ENCODE results near the gene RAI14. TPM values are rescaled to one million over a fixed set of nuclear protein-coding genes. Genes with fewer than 3 reads are reported as not detected.
A peak's percentile ranks its signal among the peaks of the same experiment; 100 is the strongest.

Gene RAI14
- total and polyA plus RNA-seq, 3 donors from 2014 or later = 34.3 to 54.6 (median 49.6) TPM

DNA sequence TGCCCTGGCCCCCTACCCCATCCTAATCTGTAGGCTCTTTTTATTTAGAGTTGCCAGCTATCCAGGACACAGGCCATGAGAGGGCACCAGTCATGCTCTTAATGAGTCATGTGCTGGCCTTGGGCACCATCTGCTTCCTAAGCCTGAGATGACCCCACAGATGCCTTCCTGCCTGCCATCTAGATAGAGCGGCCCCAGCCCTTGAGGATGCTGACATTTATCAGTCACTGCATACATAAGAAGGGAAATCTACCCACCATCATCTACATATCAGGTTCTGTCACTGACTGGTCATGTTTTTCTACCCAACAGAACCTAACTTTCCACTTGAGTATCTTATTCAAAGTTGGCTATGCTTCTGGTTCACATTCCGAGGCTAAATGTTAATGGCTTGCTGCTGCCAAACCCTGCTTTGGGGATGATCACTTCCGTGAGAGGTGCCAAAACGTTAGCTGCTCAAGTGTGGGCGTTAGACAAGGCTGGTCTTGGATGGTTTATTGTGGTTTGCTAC lies 132.9 kb downstream of the RAI14 start:
- Histone ChIP-seq H3K36me3 (ENCODE audit: low read depth, missing control alignments) (no peaks in the 10 kb centered on the region), H3K27ac (no peak overlapping the region), H3K4me3 (no peak overlapping the region), H3K4me1 (peaks cover 4% of the 10 kb centered on the region), H3K9me3 (no peaks in the 10 kb centered on the region), H3K27me3 (no peaks in the 10 kb centered on the region)
- DNase-seq = peak; percentile 27
- 53 to 75% methylated on average over 5 of the region's 5 CpGs for WGBS, 2 donors
- intact Hi-C loops (cut with DNase I; ENCODE audit: low total_unique reads) = no loop called here
- TF ChIP-seq POLR2A (IDR thresholded peaks at IDR 0.05) = no peak
- TF ChIP-seq, protein P1, sequence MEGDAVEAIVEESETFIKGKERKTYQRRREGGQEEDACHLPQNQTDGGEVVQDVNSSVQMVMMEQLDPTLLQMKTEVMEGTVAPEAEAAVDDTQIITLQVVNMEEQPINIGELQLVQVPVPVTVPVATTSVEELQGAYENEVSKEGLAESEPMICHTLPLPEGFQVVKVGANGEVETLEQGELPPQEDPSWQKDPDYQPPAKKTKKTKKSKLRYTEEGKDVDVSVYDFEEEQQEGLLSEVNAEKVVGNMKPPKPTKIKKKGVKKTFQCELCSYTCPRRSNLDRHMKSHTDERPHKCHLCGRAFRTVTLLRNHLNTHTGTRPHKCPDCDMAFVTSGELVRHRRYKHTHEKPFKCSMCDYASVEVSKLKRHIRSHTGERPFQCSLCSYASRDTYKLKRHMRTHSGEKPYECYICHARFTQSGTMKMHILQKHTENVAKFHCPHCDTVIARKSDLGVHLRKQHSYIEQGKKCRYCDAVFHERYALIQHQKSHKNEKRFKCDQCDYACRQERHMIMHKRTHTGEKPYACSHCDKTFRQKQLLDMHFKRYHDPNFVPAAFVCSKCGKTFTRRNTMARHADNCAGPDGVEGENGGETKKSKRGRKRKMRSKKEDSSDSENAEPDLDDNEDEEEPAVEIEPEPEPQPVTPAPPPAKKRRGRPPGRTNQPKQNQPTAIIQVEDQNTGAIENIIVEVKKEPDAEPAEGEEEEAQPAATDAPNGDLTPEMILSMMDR (IDR thresholded peaks at IDR 0.05) = no peak

DNA sequence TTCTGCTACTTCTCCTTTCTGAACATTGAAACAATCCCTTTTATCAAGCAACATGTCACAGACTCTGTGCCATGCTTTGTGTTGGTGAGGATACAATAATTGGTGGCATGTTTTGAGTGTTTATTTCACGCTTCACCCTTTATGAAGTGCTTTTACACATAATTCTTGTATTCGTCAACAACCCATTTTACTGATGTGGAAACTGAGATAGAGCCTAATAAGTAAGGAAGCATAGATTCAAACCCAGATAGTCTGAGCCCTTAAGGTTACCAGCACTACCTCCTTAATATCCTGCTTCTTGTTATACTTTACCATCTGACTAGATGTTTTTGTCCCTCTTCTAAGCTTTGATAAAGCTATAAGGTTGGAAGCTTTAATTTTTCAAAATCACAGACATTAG lies 133.5 kb downstream of the RAI14 start:
- H3K4me1 ChIP-seq = peaks cover 4% of the 10 kb centered on the region
- intact Hi-C loops (cut with DNase I; ENCODE audit: low total_unique reads) = no loop called here
- 87 to 90% methylated on average over 2 of the region's 2 CpGs for WGBS, 2 donors
- H3K9me3 ChIP-seq = no peaks in the 10 kb centered on the region
- TF ChIP-seq, protein P1 (IDR thresholded peaks at IDR 0.05) = no peak
- no peak for TF ChIP-seq POLR2A (IDR thresholded peaks at IDR 0.05)
- no peaks in the 10 kb centered on the region for H3K27me3 ChIP-seq
- no peak overlapping the region for H3K27ac ChIP-seq
- no peak for DNase-seq
- H3K36me3 ChIP-seq (ENCODE audit: low read depth, missing control alignments) = no peaks in the 10 kb centered on the region
- H3K4me3 ChIP-seq = no peak overlapping the region

DNA sequence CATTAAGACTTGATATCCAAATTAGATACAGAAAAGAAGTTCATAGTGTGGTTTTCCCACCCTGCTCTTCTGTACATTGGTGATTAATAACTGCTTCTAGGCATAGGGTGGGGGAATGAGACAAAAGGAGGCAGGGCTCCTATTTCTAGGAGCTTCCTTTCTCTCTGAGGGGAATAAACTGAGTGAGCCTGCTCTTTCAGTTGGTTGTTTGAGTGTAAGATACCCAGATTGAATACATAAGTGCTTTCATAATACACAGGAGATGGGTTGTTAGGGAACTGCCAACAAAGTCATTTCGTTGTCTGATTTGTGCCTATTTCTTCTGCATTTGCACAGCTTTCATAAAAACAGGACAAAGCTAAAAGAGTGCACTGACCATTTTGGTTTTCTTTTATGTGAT lies 133.9 kb downstream of the RAI14 start:
- DNase-seq = no peak
- H3K27ac ChIP-seq = no peak overlapping the region
- no peaks in the 10 kb centered on the region for H3K27me3 ChIP-seq
- H3K36me3 ChIP-seq (ENCODE audit: low read depth, missing control alignments) = no peaks in the 10 kb centered on the region
- H3K9me3 ChIP-seq = no peaks in the 10 kb centered on the region
- intact Hi-C loops (cut with DNase I; ENCODE audit: low total_unique reads) = no loop called here
- peaks cover 4% of the 10 kb centered on the region for H3K4me1 ChIP-seq
- WGBS, 2 donors = 65 to 72% methylated on average over 1 of the region's 1 CpG
- H3K4me3 ChIP-seq = no peak overlapping the region
- TF ChIP-seq, protein P1 (IDR thresholded peaks at IDR 0.05) = no peak
- TF ChIP-seq POLR2A (IDR thresholded peaks at IDR 0.05) = no peak

DNA sequence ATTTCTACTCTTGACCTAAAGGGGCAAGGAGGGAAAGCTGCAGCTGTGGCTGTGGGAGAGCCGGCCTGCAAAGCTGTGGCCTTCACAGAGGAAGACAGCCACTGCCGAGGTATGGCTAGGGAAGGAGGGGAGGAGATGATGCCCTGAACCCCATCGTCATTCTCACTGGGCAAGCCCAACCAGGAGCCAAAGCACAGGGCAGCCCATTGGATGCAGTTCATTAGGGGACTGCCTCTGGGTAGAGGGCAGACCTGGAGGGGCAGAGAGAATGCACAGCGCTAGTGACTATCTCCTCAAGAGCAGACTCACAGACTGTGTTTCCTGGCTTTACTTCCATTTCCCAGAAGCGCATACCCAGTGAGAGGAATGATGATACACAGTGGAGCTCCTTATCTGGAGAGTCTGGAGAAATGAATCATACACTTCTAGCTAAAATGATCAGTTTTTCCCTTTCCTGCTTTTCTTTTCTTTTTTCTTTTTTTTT lies 135.7 kb downstream of the RAI14 start:
- intact Hi-C loops (cut with DNase I; ENCODE audit: low total_unique reads) = no loop called here
- no peaks in the 10 kb centered on the region for H3K9me3 ChIP-seq
- DNase-seq = peak; percentile 17
- no peaks in the 10 kb centered on the region for H3K36me3 ChIP-seq (ENCODE audit: low read depth, missing control alignments)
- H3K4me1 ChIP-seq = peaks cover 4% of the 10 kb centered on the region
- no peak overlapping the region for H3K27ac ChIP-seq
- WGBS, 2 donors = 50 to 72% methylated on average over 5 of the region's 5 CpGs
- no peaks in the 10 kb centered on the region for H3K27me3 ChIP-seq
- TF ChIP-seq, protein P1 (IDR thresholded peaks at IDR 0.05) = no peak
- no peak for TF ChIP-seq POLR2A (IDR thresholded peaks at IDR 0.05)
- no peak overlapping the region for H3K4me3 ChIP-seq

Data from testis (tissue), 3 donors.